Mesendoderm (in vitro differentiated cells): ENCODE results near the gene MON1A.

Experiments
- DNase-seq: peaks from one replicate; pipeline ENCODE4 v3.0.0; 2013
- H2AK5ac ChIP-seq: 2 replicates; pipeline ENCODE4 v1.6.1; 2013; ENCODE audit warnings: low read length, inconsistent platforms
- H2BK120ac ChIP-seq: 2 replicates; pipeline ENCODE4 v1.6.1; 2013; ENCODE audit warnings: low read depth, mild to moderate bottlenecking, low read length, moderate library complexity, mixed read lengths
- H2BK15ac ChIP-seq: replicated peaks from 2 replicates; pipeline ENCODE4 v1.6.1; 2013; ENCODE audit warnings: low read depth, mild to moderate bottlenecking, moderate library complexity
- H2BK5ac ChIP-seq: 2 replicates; pipeline ENCODE4 v1.6.1; 2013; ENCODE audit warnings: low read length, inconsistent platforms
- H3K18ac ChIP-seq: 2 replicates; pipeline ENCODE4 v1.6.1; 2013; ENCODE audit warnings: mild to moderate bottlenecking, low read length, mixed read lengths
- H3K23ac ChIP-seq: one replicate; pipeline ENCODE4 v1.6.1; 2013; ENCODE audit warnings: low read length
- H3K27ac ChIP-seq: 2 replicates; pipeline ENCODE4 v1.5.1; 2013; ENCODE audit warnings: low read depth, mild to moderate bottlenecking, inconsistent platforms, low read length, moderate library complexity
- H3K27me3 ChIP-seq: 2 replicates; pipeline ENCODE4 v1.6.1; 2013; ENCODE audit warnings: low read length, control low read depth, mild to moderate bottlenecking, inconsistent platforms; ENCODE audit not compliant: insufficient read depth, poor library complexity
- H3K36me3 ChIP-seq: 2 replicates; pipeline ENCODE4 v1.6.1; 2013; ENCODE audit warnings: low read length, inconsistent platforms; ENCODE audit not compliant: control insufficient read depth, insufficient read depth
- H3K4ac ChIP-seq: one replicate; pipeline ENCODE4 v1.6.1; 2013; ENCODE audit warnings: low read depth, mild to moderate bottlenecking, low read length, moderate library complexity
- H3K4me1 ChIP-seq: 2 replicates; pipeline ENCODE4 v1.6.1; 2013; ENCODE audit warnings: low read depth, low read length, inconsistent platforms; ENCODE audit not compliant: control insufficient read depth
- H3K4me2 ChIP-seq: 2 replicates; pipeline ENCODE4 v1.6.1; 2013; ENCODE audit warnings: low read length
- H3K4me3 ChIP-seq: 2 replicates; pipeline ENCODE4 v1.5.1; 2013; ENCODE audit warnings: mild to moderate bottlenecking, low read length
- H3K56ac ChIP-seq: one replicate; pipeline ENCODE4 v1.6.1; 2013; ENCODE audit warnings: low read length
- H3K79me1 ChIP-seq: 2 replicates; pipeline ENCODE4 v1.6.1; 2013; ENCODE audit warnings: low read length, inconsistent platforms
- H3K79me2 ChIP-seq: 2 replicates; pipeline ENCODE4 v1.6.1; 2013; ENCODE audit warnings: mild to moderate bottlenecking, low read length; ENCODE audit not compliant: control insufficient read depth, insufficient read depth
- H3K9ac ChIP-seq: 2 replicates; pipeline ENCODE4 v1.6.1; 2013; ENCODE audit warnings: low read length, inconsistent platforms
- H4K5ac ChIP-seq: one replicate; pipeline ENCODE4 v1.6.1; 2013; ENCODE audit warnings: low read length
- H4K8ac ChIP-seq: one replicate; pipeline ENCODE4 v1.6.1; 2013; ENCODE audit warnings: low read depth, mild to moderate bottlenecking, control low read depth, low read length, moderate library complexity
- WGBS: extraction: QIAGEN DNeasy Blood & Tissue Kit; methylation state at CpG from one replicate; pipeline ENCODE4 v1.1.7; 2013; ENCODE audit warnings: low lambda C conversion rate, missing lambda C conversion rate; ENCODE audit not compliant: insufficient coverage; ENCODE audit errors: extremely low coverage; 5-methylcytosine and 5-hydroxymethylcytosine counted together

MON1A gene

GRCh38 chr3:49880581-49881315, 48.9 kb downstream of the MON1A start:
- DNase-seq, result peak; percentile 46
- no peak overlapping the region for H3K4me3 ChIP-seq
- H3K27ac ChIP-seq, result no peak overlapping the region

GRCh38 chr3:49879721-49880120, 49.9 kb downstream of the MON1A start:
- H4K8ac ChIP-seq, result no peak overlapping the region
- WGBS, result no CpG with 5 or more reads among the region's 2 CpGs
- no peaks in the 10 kb centered on the region for H3K79me1 ChIP-seq
- H2BK5ac ChIP-seq, result no peak overlapping the region
- no peak overlapping the region for H3K23ac ChIP-seq
- no peak overlapping the region for H3K4me2 ChIP-seq
- H3K18ac ChIP-seq, result no peak overlapping the region
- no peaks in the 10 kb centered on the region for H3K79me2 ChIP-seq
- H2BK120ac ChIP-seq, result no peak overlapping the region
- no peaks in the 10 kb centered on the region for H3K36me3 ChIP-seq
- no peak overlapping the region for H3K9ac ChIP-seq
- no peak overlapping the region for H3K27ac ChIP-seq
- DNase-seq, result no peak
- no peak overlapping the region for H3K4ac ChIP-seq
- no peak overlapping the region for H4K5ac ChIP-seq
- no peak overlapping the region for H2AK5ac ChIP-seq
- H3K56ac ChIP-seq, result no peak overlapping the region
- H2BK15ac ChIP-seq, result no peak overlapping the region
- H3K27me3 ChIP-seq, result no peaks in the 10 kb centered on the region
- H3K4me1 ChIP-seq, result peaks cover 4% of the 10 kb centered on the region
- no peak overlapping the region for H3K4me3 ChIP-seq

More at GRCh38 chr3:49880581-49881315, 48.9 kb downstream of the MON1A start:
- H3K79me2 ChIP-seq, result no peaks in the 10 kb centered on the region
- H3K18ac ChIP-seq, result no peak overlapping the region
- no peak overlapping the region for H2BK120ac ChIP-seq
- no peak overlapping the region for H3K4me2 ChIP-seq
- H2BK15ac ChIP-seq, result no peak overlapping the region
- whole genome bisulfite sequencing, result no CpG with 5 or more reads among the region's 6 CpGs
- H3K4me1 ChIP-seq, result peaks cover 4% of the 10 kb centered on the region
- H3K27me3 ChIP-seq, result no peaks in the 10 kb centered on the region
- H3K4ac ChIP-seq, result no peak overlapping the region
- no peak overlapping the region for H3K9ac ChIP-seq
- H4K8ac ChIP-seq, result no peak overlapping the region
- H3K56ac ChIP-seq, result no peak overlapping the region
- no peaks in the 10 kb centered on the region for H3K79me1 ChIP-seq
- H2AK5ac ChIP-seq, result no peak overlapping the region
- no peak overlapping the region for H3K23ac ChIP-seq
- H4K5ac ChIP-seq, result no peak overlapping the region
- no peaks in the 10 kb centered on the region for H3K36me3 ChIP-seq
- H2BK5ac ChIP-seq, result no peak overlapping the region

GRCh38 chr3:49878686-49879085, 50.9 kb downstream of the MON1A start:
- Histone ChIP-seq H2BK120ac (no peak overlapping the region), H2AK5ac (no peak overlapping the region), H3K4me3 (no peak overlapping the region), H3K56ac (no peak overlapping the region), H3K36me3 (no peaks in the 10 kb centered on the region), H4K8ac (no peak overlapping the region), H3K9ac (no peak overlapping the region), H3K4me1 (peaks cover 4% of the 10 kb centered on the region), H3K27ac (no peak overlapping the region), H4K5ac (no peak overlapping the region), H3K23ac (no peak overlapping the region), H3K27me3 (no peaks in the 10 kb centered on the region), H3K79me1 (no peaks in the 10 kb centered on the region), H2BK5ac (no peak overlapping the region), H3K4ac (no peak overlapping the region), H3K18ac (no peak overlapping the region), H3K79me2 (no peaks in the 10 kb centered on the region), H2BK15ac (no peak overlapping the region), H3K4me2 (no peak overlapping the region)
- no peak for DNase-seq

GRCh38 chr3:49877716-49878115, 51.9 kb downstream of the MON1A start:
- Histone ChIP-seq H3K4ac (no peak overlapping the region), H4K8ac (no peak overlapping the region), H3K9ac (no peak overlapping the region), H3K56ac (no peak overlapping the region), H2BK120ac (no peak overlapping the region), H3K4me1 (peaks cover 4% of the 10 kb centered on the region), H2AK5ac (no peak overlapping the region), H2BK15ac (no peak overlapping the region), H2BK5ac (no peak overlapping the region), H3K79me1 (no peaks in the 10 kb centered on the region), H3K18ac (no peak overlapping the region), H4K5ac (no peak overlapping the region), H3K27ac (no peak overlapping the region), H3K27me3 (no peaks in the 10 kb centered on the region), H3K4me3 (no peak overlapping the region), H3K23ac (no peak overlapping the region), H3K4me2 (no peak overlapping the region), H3K79me2 (no peaks in the 10 kb centered on the region), H3K36me3 (no peaks in the 10 kb centered on the region)
- no CpG with 5 or more reads among the region's 2 CpGs for WGBS
- no peak for DNase-seq

- no peak overlapping the region for H3K56ac ChIP-seq
- WGBS, result no CpG with 5 or more reads among the region's 5 CpGs
- H3K4me2 ChIP-seq, result no peak overlapping the region
- H3K4ac ChIP-seq, result no peak overlapping the region
- no peak overlapping the region for H2BK120ac ChIP-seq
- no peak overlapping the region for H3K18ac ChIP-seq
- H2BK5ac ChIP-seq, result no peak overlapping the region
- H3K4me3 ChIP-seq, result no peak overlapping the region
- H4K5ac ChIP-seq, result no peak overlapping the region
- H3K79me2 ChIP-seq, result no peaks in the 10 kb centered on the region
- no peaks in the 10 kb centered on the region for H3K36me3 ChIP-seq
- no peak overlapping the region for H3K9ac ChIP-seq
- H3K23ac ChIP-seq, result no peak overlapping the region
- no peaks in the 10 kb centered on the region for H3K27me3 ChIP-seq
- H3K79me1 ChIP-seq, result no peaks in the 10 kb centered on the region
- no peak overlapping the region for H2BK15ac ChIP-seq
- no peak overlapping the region for H3K27ac ChIP-seq
- peaks cover 4% of the 10 kb centered on the region for H3K4me1 ChIP-seq
- H4K8ac ChIP-seq, result no peak overlapping the region
- H2AK5ac ChIP-seq, result no peak overlapping the region
- no peak for DNase-seq
These were observed 53.0 kb downstream of the MON1A start for GRCh38 chr3:49876567-49876966.

GRCh38 chr3:49873623-49874022, 56.0 kb downstream of the MON1A start:
- Histone ChIP-seq H2BK15ac (no peak overlapping the region), H3K4me1 (peaks cover 4% of the 10 kb centered on the region), H3K79me2 (no peaks in the 10 kb centered on the region), H2BK5ac (no peak overlapping the region), H3K4me3 (no peak overlapping the region), H3K27ac (no peak overlapping the region), H3K4ac (no peak overlapping the region), H2AK5ac (no peak overlapping the region), H2BK120ac (no peak overlapping the region), H3K23ac (no peak overlapping the region), H3K18ac (no peak overlapping the region), H3K27me3 (no peaks in the 10 kb centered on the region), H4K5ac (no peak overlapping the region), H4K8ac (no peak overlapping the region), H3K56ac (no peak overlapping the region), H3K36me3 (no peaks in the 10 kb centered on the region), H3K79me1 (no peaks in the 10 kb centered on the region), H3K4me2 (no peak overlapping the region), H3K9ac (no peak overlapping the region)
- no peak for DNase-seq
- no CpG with 5 or more reads among the region's 8 CpGs for WGBS
